Body of pancreas (tissue), 4 donors: ENCODE results near the gene THSD4. TPM values are rescaled to one million over a fixed set of nuclear protein-coding genes. Genes with fewer than 3 reads are reported as not detected.

Experiments
- ATAC-seq: fragments of 150-250 bp; one replicate; pipeline ENCODE4 v1.9.1; 2016
- DNase-seq, 4 donors: peaks; one replicate each; pipeline ENCODE4 v3.0.0-alpha.2; 2019
- H3K27ac ChIP-seq, 4 donors: fragments of 200-600 bp; sonication (generic); 1 replicate in 3 of 4; 2 replicates in 1 of 4; pipeline versions ENCODE4 v1.5.1 to v1.6.1; 2016 to 2019; ENCODE audit warnings: mild to moderate bottlenecking in 1 of 4, mixed read lengths in 1 of 4, moderate library complexity in 1 of 4
- H3K27me3 ChIP-seq, 2 donors: fragments of 200-600 bp; sonication (generic); one replicate each; pipeline ENCODE4 v1.6.0; 2016; ENCODE audit warnings: mild to moderate bottlenecking in 1 of 2
- H3K36me3 ChIP-seq, 2 donors: fragments of 200-600 bp; sonication (generic); replicated peaks in 1 of 2; 2 replicates each; pipeline ENCODE4 v1.5.1; 2016; ENCODE audit warnings: low read depth in 2 of 2; ENCODE audit not compliant: insufficient read depth in 1 of 2
- H3K4me1 ChIP-seq: fragments of 200-600 bp; sonication (generic); one replicate; pipeline ENCODE4 v1.6.0; 2016
- H3K4me3 ChIP-seq, 2 donors: fragments of 200-600 bp; sonication (generic); 1 replicate in 1 of 2; 2 replicates in 1 of 2; pipeline ENCODE4 v1.5.1; 2016 to 2019
- H3K9me3 ChIP-seq, 3 donors: fragments of 200-600 bp; sonication (generic); 1 replicate in 2 of 3; 2 replicates in 1 of 3; pipeline ENCODE4 v1.5.1; 2016
- POLR2A ChIP-seq, 3 donors: fragments of 450-650 bp; IDR thresholded peaks; one replicate each; pipeline ENCODE4 v1.6.1; 2016; ENCODE audit warnings: antibody characterized with exemption in 3 of 3, mild to moderate bottlenecking in 2 of 3
- WGBS, 2 donors: methylation state at CpG; one replicate each; pipeline ENCODE4 v1.1.5; 2017; 5-methylcytosine and 5-hydroxymethylcytosine counted together
- intact Hi-C: fragments of 100-400 bp; cut with DNase I; formaldehyde crosslinking; loops from one replicate; pipeline ENCODE4 v1.15.1; 2023
- total RNA-seq, 2 donors: library from RNA; depleted of rRNA; stranded (reverse); fragments of >200 nt; gene quantifications; one replicate each; pipeline ENCODE4 v1.1.0, GENCODE V29; 2016
- TF ChIP-seq, protein P1 (sequence below), 7 experiments: fragments of 450-650 bp in 4 of 7; fragments of 200-600 bp in 3 of 7; sonication (generic) in 3 of 7; IDR thresholded peaks; one replicate each; pipeline ENCODE4 v1.5.1; 2016 to 2019; ENCODE audit warnings: antibody characterized with exemption in 7 of 7

THSD4 gene
- total RNA-seq, 2 donors from 2014 or later: 12.9 to 16.1 TPM

DNA sequence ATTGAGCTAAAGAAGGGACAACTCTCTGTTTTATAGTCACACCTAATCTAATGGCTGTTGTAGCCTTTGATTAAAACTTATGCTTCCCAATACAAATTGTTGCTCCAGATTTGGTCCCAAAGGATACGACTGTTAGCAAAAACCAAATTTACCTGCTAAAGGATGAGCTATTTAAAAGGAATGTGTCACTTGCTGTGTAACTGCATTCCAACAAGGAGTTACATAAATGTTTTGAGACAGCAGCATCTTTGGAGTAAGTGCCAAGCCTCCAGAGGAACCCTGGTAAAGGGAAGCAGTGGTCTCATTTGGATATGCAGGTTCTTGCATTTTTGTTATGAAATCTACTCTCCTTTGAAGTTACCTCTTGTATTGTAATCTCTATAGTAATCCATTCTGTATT, 233.3 kb downstream of the THSD4 start:
- no peak for ATAC-seq
- intact Hi-C loops: no loop called here
- WGBS, 2 donors: 68 to 77% methylated on average over 1 of the region's 1 CpG
- no peaks in the 10 kb centered on the region for H3K36me3 ChIP-seq
- peaks cover 0 to 7% of the 10 kb centered on the region in 2 donors for H3K27me3 ChIP-seq
- no peaks in the 10 kb centered on the region for H3K4me1 ChIP-seq
- H3K4me3 ChIP-seq: no peak overlapping the region
- no peak overlapping the region for H3K27ac ChIP-seq
- H3K9me3 ChIP-seq: no peaks in the 10 kb centered on the region
- DNase-seq: no peak
- no peak for TF ChIP-seq POLR2A (IDR thresholded peaks at IDR 0.05)
- TF ChIP-seq, protein P1, sequence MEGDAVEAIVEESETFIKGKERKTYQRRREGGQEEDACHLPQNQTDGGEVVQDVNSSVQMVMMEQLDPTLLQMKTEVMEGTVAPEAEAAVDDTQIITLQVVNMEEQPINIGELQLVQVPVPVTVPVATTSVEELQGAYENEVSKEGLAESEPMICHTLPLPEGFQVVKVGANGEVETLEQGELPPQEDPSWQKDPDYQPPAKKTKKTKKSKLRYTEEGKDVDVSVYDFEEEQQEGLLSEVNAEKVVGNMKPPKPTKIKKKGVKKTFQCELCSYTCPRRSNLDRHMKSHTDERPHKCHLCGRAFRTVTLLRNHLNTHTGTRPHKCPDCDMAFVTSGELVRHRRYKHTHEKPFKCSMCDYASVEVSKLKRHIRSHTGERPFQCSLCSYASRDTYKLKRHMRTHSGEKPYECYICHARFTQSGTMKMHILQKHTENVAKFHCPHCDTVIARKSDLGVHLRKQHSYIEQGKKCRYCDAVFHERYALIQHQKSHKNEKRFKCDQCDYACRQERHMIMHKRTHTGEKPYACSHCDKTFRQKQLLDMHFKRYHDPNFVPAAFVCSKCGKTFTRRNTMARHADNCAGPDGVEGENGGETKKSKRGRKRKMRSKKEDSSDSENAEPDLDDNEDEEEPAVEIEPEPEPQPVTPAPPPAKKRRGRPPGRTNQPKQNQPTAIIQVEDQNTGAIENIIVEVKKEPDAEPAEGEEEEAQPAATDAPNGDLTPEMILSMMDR (IDR thresholded peaks at IDR 0.05): no peak

DNA sequence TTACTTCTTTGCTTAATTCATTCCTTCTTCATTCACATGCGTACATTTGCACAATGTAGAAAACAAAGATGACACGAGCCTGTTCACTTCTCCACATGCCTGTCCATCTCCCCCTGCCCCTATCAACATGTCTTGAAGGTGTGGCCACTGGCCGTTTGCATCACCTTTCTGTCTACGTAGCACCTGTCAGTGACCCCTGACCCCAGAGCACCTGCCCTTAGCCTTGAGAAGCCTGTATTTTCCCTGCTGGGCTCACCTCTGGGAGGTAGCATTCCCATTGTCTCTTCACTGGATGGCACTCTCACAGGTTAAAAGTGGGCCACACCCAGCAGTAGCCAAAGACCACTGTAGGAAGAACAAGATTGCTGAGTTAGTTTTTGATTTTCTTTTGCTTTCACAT, 234.1 kb downstream of the THSD4 start:
- Histone ChIP-seq H3K4me1 (no peaks in the 10 kb centered on the region), H3K27me3 (peaks cover 0 to 7% of the 10 kb centered on the region in 2 donors), H3K27ac (no peak overlapping the region), H3K36me3 (no peaks in the 10 kb centered on the region), H3K9me3 (no peaks in the 10 kb centered on the region), H3K4me3 (no peak overlapping the region)
- ATAC-seq: no peak
- WGBS, 2 donors: 55 to 66% methylated on average over 4 of the region's 4 CpGs
- TF ChIP-seq, protein P1 (IDR thresholded peaks at IDR 0.05): no peak
- no peak for TF ChIP-seq POLR2A (IDR thresholded peaks at IDR 0.05)
- intact Hi-C loops: no loop called here
- DNase-seq: no peak

DNA sequence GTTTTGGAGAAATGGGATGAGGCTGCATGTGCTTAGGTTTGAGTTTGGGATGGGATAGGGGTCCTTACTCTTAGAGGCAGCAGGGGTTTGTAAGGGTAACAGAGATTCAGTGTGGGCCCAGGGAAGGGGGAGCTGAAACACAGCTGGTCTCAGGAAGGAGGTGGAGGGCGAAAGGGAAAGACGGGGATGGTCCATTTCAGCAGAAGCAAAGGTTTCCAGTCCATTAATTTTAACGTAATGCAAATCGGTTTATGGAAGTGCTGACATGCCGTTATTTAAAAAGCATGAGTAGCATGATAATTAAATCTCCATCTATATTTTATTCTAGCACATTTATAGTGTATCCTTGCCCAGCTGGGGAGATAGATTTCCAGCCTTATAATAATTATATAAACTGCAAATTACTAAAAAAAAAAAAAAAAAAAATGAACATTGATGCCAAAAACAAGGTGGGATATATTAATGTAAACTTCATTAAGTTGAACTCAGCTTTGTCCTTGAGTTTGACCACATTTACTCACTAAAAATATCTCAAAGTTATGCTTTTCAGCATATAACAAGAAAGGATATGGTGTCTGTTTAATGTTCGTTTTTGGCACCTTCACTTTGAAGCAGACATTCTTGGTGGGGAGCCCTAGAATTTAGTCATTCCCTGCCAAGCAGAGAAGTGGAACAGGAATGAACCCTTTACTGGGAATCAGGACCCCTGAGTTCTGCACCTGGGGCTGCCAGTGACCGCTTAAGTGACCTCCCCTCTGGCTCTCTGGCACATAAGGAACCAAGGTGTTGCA, 234.7 kb downstream of the THSD4 start:
- Histone ChIP-seq H3K36me3 (no peaks in the 10 kb centered on the region), H3K27me3 (peaks cover 0 to 7% of the 10 kb centered on the region in 2 donors), H3K27ac (no peak overlapping the region), H3K9me3 (no peaks in the 10 kb centered on the region), H3K4me1 (no peaks in the 10 kb centered on the region), H3K4me3 (no peak overlapping the region)
- intact Hi-C loops: no loop called here
- 70 to 83% methylated on average over 7 of the region's 7 CpGs for WGBS, 2 donors
- DNase-seq: no peak
- no peak for ATAC-seq
- TF ChIP-seq, protein P1 (IDR thresholded peaks at IDR 0.05): no peak
- TF ChIP-seq POLR2A (IDR thresholded peaks at IDR 0.05): no peak

DNA sequence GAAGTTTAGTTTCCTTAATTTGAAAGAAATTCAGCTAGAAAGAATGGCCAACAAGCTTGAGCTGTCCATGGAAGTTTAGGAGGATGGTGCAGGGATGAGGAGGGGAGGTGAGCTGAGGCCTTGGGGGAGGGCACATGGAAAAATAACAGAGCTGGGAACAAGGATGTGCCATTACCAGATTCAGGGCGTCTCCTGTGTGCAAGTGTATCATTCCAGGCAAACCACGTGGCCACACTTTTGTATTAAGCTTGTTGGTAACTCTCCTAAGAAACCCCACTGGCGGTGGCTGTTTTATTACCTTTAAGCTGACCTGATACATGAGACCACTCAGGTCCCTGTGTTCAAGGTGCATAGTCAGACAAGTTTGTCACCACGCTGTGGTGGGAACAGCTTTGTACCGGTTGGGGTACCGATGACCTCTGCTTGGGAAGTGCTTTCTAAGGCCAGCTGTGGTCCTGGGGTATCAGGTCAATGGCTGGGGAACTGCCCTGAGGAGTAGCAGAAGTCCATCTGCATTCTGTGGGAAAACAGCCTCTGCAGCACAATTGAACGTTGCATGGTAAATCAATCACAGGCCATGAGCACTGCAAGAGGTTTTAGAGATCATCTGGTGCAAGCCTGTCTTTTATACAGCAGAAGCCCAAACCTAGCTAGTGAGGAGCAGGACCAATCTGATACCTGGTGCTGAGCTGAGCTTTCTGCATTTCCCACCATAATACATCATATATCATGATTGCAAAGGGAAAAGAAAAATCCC, 235.5 kb downstream of the THSD4 start:
- intact Hi-C loops: no loop called here
- ATAC-seq: no peak
- H3K27me3 ChIP-seq: peaks cover 0 to 7% of the 10 kb centered on the region in 2 donors
- H3K4me3 ChIP-seq: no peak overlapping the region
- DNase-seq: no peak
- TF ChIP-seq POLR2A (IDR thresholded peaks at IDR 0.05): no peak
- TF ChIP-seq, protein P1 (IDR thresholded peaks at IDR 0.05): no peak
- H3K9me3 ChIP-seq: no peaks in the 10 kb centered on the region
- H3K4me1 ChIP-seq: no peaks in the 10 kb centered on the region
- no peaks in the 10 kb centered on the region for H3K36me3 ChIP-seq
- WGBS, 2 donors: 54 to 63% methylated on average over 6 to 7 of the region's 7 CpGs
- H3K27ac ChIP-seq: no peak overlapping the region
